Coronary artery (tissue), 2 donors: Measurements from ENCODE around the gene PTH1R.

Source experiments
- DNase-seq: peaks from one replicate; pipeline ENCODE4 v3.0.0-alpha.2; 2017; ENCODE audit warnings: low spot score
- H3K27ac ChIP-seq, 2 donors: fragments of 200-600 bp; sonication (generic); one replicate each; pipeline ENCODE4 v1.5.1; 2016 to 2019
- H3K4me3 ChIP-seq: fragments of 200-600 bp; sonication (generic); 2 replicates; pipeline ENCODE4 v1.5.1; 2016; ENCODE audit warnings: mild to moderate bottlenecking, moderate library complexity
- TF ChIP-seq, protein P1 (sequence below): fragments of 200-600 bp; sonication (generic); IDR thresholded peaks from one replicate; pipeline ENCODE4 v1.5.1; 2019; ENCODE audit warnings: antibody characterized with exemption

Gene PTH1R

DNA sequence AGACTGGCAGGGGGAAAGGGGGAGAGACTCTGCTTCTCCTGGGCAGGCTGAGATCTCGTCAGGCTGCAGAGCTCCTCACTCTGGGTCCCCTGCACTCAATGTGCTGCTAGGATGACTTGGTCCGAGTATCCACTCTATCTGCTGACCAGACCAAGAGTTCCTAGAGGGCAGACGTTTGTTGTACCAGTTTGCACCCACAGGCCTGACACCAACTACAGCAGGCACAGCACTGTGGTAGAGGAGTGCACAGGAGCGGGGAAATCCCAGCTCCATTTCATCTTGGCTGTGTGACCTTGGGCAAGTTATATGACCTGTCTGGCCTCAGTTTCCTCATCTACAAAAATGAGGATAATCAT, 70.0 kb downstream of the PTH1R start:
- Histone ChIP-seq H3K27ac (peak overlapping the region; percentile 0 to 28), H3K4me3 (no peak overlapping the region)
- DNase-seq: no peak
- TF ChIP-seq, protein P1, sequence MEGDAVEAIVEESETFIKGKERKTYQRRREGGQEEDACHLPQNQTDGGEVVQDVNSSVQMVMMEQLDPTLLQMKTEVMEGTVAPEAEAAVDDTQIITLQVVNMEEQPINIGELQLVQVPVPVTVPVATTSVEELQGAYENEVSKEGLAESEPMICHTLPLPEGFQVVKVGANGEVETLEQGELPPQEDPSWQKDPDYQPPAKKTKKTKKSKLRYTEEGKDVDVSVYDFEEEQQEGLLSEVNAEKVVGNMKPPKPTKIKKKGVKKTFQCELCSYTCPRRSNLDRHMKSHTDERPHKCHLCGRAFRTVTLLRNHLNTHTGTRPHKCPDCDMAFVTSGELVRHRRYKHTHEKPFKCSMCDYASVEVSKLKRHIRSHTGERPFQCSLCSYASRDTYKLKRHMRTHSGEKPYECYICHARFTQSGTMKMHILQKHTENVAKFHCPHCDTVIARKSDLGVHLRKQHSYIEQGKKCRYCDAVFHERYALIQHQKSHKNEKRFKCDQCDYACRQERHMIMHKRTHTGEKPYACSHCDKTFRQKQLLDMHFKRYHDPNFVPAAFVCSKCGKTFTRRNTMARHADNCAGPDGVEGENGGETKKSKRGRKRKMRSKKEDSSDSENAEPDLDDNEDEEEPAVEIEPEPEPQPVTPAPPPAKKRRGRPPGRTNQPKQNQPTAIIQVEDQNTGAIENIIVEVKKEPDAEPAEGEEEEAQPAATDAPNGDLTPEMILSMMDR: no peak

DNA sequence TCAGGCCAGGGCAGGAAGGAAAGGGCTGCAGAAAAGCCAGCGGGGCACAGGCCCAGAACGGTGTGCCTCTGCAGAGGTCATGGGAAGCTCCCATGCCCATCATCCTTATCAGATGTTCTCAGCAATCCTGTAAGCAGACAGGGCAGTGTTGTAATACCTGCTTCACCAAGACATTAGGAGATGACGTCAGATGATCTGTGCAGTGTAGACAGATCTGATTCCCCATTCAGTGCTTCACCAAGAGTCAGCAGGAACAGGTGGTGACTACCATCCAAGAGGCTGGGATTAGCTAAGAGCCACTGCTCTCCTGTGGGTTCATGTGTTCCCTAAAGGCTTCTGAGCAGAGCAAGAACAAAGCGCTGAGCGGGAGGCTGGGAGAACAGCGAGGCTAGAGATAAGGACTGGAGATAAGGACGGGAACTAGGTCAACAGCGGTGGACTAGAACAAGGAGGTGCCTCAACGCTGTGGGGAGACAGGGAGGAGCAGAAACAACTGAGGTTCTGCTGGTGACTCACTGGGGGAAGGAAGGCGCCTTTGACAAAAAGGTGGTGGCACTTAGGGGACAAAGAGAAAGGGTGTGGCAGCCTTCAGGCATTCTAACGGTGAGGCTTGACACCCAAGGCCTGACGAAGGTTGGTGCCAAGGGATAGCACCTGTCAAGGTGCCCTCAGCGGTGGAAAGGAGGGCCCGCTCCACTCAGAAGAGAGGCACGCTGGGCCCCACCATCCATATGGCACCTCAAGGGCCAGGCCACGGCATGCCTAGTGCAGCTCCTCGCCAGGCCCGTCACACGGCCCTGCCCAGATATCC, 70.7 kb downstream of the PTH1R start:
- no peak overlapping the region for H3K4me3 ChIP-seq
- peak overlapping the region; percentile 3 to 28 for H3K27ac ChIP-seq
- TF ChIP-seq, protein P1: no peak
- DNase-seq: no peak

DNA sequence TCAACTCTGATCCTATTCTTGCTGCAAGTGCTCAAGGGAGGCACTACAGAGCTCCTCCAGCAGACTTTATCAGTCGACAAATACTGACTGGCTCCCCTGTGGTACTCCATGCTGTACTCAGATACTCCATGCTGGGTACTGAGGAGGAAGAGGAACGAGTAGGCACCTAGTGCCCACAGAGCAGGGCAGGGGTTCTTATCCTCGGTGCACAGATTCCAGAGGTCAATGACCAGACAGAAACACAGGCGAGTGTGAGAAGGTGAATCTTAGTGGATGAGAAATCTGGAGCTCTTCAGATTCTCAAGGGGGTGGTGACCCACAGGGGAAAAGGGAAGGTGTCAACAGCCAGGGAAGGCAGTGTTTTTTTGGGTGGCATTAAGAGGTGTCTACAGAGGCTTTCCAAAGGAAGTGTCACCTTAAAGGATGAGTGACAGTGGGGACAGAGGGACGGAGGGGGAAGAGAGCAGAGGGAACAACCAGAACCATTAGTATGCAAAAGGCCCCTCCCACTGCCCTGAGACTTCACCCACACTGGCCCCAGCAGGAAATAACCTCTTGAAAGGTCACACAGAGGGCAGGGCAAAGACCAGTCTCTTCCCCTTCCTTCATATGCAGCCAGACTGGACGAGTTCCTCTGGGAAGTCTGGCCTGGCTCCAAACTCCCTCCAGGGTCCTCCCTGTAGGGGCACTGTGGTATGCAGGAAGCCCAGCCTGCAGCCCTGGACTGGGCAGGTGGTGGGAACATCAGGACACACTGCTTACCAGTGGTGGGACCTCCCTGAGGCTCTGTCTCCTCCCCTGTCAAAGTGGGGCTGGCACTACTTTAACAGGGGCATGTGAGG, 71.5 kb downstream of the PTH1R start:
- Histone ChIP-seq H3K4me3 (no peak overlapping the region), H3K27ac (peak overlapping the region; percentile 3 to 28)
- TF ChIP-seq, protein P1: no peak
- no peak for DNase-seq

DNA sequence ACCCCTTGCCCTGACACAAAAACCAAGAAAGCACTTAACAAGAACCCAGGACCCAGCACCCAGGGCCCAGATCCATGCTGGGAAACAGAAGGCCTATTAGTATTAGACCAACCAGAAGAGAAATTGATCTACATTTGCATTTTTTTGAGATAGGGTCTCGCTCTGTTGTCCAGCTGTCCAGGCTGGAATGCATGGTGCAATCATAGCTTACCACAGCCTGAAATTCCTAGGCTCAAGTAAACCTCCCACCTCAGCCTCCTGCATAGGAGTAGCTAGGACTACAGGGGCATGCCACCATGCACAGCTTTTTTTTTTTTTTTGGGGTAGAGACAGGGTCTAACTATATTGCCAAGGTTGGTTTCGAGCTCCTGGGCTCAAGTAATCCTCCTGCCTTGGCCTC, 72.7 kb downstream of the PTH1R start:
- DNase-seq: no peak
- H3K4me3 ChIP-seq: no peak overlapping the region
- TF ChIP-seq, protein P1: no peak
- H3K27ac ChIP-seq: no peak overlapping the region

DNA sequence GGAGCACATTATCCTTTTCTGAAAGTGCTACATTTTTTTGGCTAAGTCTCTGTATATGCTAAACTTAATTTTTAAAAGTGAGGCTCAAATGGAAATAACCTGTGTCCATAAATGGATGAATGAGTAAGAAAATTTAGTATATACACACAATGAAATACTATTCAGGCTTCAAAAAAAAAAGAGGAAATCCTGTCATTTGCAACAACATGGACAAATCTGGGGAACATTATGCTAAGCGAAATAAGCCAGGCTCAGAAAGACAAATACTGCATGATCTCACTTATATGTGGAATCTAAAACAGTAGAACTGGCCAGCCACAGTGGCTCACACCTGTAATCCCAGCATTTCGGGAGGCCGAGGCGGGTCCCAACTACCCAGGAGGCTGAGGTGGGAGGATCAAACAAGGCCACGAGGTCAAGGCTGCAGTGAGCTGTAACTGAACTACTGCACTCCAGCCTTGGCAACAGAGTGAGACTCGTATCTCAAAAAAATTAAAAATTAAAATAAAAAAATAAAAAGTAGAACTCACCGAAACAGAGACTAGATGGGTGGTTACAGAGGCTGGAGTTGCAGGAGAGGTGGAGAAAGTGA, 73.2 kb downstream of the PTH1R start:
- DNase-seq: no peak
- no peak overlapping the region for H3K27ac ChIP-seq
- TF ChIP-seq, protein P1: no peak
- H3K4me3 ChIP-seq: no peak overlapping the region

DNA sequence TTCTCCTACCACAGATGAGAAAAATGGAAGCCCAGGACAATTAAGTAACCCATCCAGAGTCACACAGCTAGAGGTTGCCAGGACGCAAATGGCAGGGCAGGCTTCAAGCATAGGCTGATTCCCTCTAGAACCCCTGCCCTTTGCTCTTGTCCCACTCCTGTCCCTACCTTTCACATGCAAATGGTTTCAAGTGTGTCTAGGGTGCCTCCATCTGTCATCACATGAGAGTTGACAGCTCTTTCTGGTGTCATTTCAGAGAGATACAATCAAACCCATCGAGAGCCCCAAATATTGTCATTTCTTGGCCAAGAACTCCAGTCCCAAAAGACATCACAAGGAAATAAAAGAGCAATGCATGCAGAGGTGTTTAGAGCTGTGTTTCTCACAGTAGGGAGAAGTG, 75.3 kb downstream of the PTH1R start:
- H3K27ac ChIP-seq: no peak overlapping the region
- no peak overlapping the region for H3K4me3 ChIP-seq

More for the DNA sequence above, 75.3 kb downstream of the PTH1R start:
- TF ChIP-seq, protein P1: no peak
- DNase-seq: no peak
